K562 (cell line): ENCODE data around the gene CAVIN1. TPM values are rescaled to one million over a fixed set of nuclear protein-coding genes. Genes with fewer than 3 reads are reported as not detected.
A peak's percentile ranks its signal among the peaks of the same experiment; 100 is the strongest.

Experiments
- CREM ChIP-seq: IDR thresholded peaks from 2 replicates; pipeline ENCODE4 v1.6.1; 2014; ENCODE audit warnings: antibody characterized with exemption, low read depth
- JUND ChIP-seq, 2 experiments: IDR thresholded peaks; 2 replicates in 1 of 2; 3 replicates in 1 of 2; pipeline ENCODE4 v1.6.1; 2011; ENCODE audit warnings: borderline replicate concordance in 2 of 2, low read depth in 2 of 2, low read length in 2 of 2, improper control_type of control experiment in 1 of 2, missing biosample characterization in 1 of 2, missing genetic modification characterization in 1 of 2, missing genetic modification reagents in 1 of 2
- NRF1 ChIP-seq, 2 experiments: fragments of 450-650 bp; IDR thresholded peaks in 1 of 2; conservative IDR thresholded peaks in 1 of 2; 2 replicates each; pipeline ENCODE4 v1.6.1; 2014; ENCODE audit warnings: mild to moderate bottlenecking in 2 of 2
- PCBP2 ChIP-seq: fragments of 200-400 bp; formaldehyde crosslinking; IDR thresholded peaks from 2 replicates; pipeline ENCODE4 v1.6.1; 2018; ENCODE audit warnings: low read length, low read depth, mild to moderate bottlenecking, moderate library complexity; ENCODE audit not compliant: poor library complexity, severe bottlenecking
- RBBP5 ChIP-seq: fragments of 200-600 bp; sonication (generic); IDR thresholded peaks from 2 replicates; pipeline ENCODE4 v1.6.1; 2012; ENCODE audit warnings: borderline replicate concordance, mild to moderate bottlenecking, low read length, control low read depth, inconsistent platforms; ENCODE audit not compliant: insufficient read depth, poor library complexity, severe bottlenecking
- SMARCA4 ChIP-seq: fragments of 450-650 bp; IDR thresholded peaks from 2 replicates; pipeline ENCODE4 v1.6.1; 2016
- SRSF1 ChIP-seq: fragments of 200-400 bp; formaldehyde crosslinking; IDR thresholded peaks from 2 replicates; pipeline ENCODE4 v1.6.1; 2017; ENCODE audit warnings: mild to moderate bottlenecking, low read depth, low read length, moderate library complexity
- TGIF2 ChIP-seq: sonication (generic); formaldehyde crosslinking; IDR thresholded peaks from 2 replicates; pipeline ENCODE4 v1.8.1; 2022; ENCODE audit warnings: mild to moderate bottlenecking, missing genetic modification reagents, moderate library complexity
- ZBTB7A ChIP-seq: IDR thresholded peaks from 2 replicates; pipeline ENCODE4 v1.6.1; 2011; ENCODE audit warnings: low read depth, mild to moderate bottlenecking, low read length, moderate library complexity, borderline replicate concordance; ENCODE audit not compliant: control insufficient read depth
- polyA plus RNA-seq, 8 experiments: library from polyadenylated mRNA; depleted of rRNA in 4 of 8; stranded (reverse) in 5 of 8; unstranded in 3 of 8; fragments of >200 nt; fragmentation: Nextera tagmentation in 2 of 8; fragmentation: Illumina TruSeq in 1 of 8; extraction: Ambion mirVana in 2 of 8; extraction: Trizol in 1 of 8; gene quantifications; 2 replicates each; pipeline versions ENCODE4 v1.2.1 to v1.2.3, GENCODE V29; 2011 to 2014; ENCODE audit warnings: inconsistent platforms in 1 of 8, missing spikeins in 1 of 8
- total RNA-seq, 7 experiments: library from RNA; depleted of rRNA in 6 of 7; stranded (reverse); fragments of >200 nt in 6 of 7; fragmentation: Illumina TruSeq in 2 of 7; extraction: Trizol in 2 of 7; gene quantifications; 2 replicates each; pipeline versions ENCODE4 v1.2.1 to v1.2.3, GENCODE V29; 2011 to 2021; ENCODE audit warnings: low replicate concordance in 1 of 7
- TF ChIP-seq, protein P1 (sequence below), 3 experiments: IDR thresholded peaks in 2 of 3; conservative IDR thresholded peaks in 1 of 3; 2 replicates each; pipeline ENCODE4 v1.5.1; 2011 to 2012; ENCODE audit warnings: low read length in 3 of 3, mild to moderate bottlenecking in 3 of 3, control low read depth in 2 of 3, improper control_type of control experiment in 1 of 3, inconsistent platforms in 1 of 3, low read depth in 1 of 3, mixed read lengths in 1 of 3, moderate library complexity in 1 of 3; ENCODE audit not compliant: insufficient read depth in 2 of 3

The CAVIN1 gene
- total and polyA plus RNA-seq, 9 of the 15 experiments (the other 6 are each of a cell fraction or from before 2014, with no cell fraction given), result 6.8 to 162 (median 74.5) TPM

GRCh38 chr17:42422958-42423712 lies at the start of gene CAVIN1 (continued):
- TF ChIP-seq SMARCA4 (0 out of 2 replicates have a peak, but pooled peaks have one; percentile 9), JUND (IDR thresholded peaks at IDR 0.05; ENCODE audit: borderline replicate concordance, low read depth, low read length) (0 out of 2 replicates have a peak, but pooled peaks have one; percentile 5), JUND (tag; IDR thresholded peaks at IDR 0.05; ENCODE audit: borderline replicate concordance, low read depth, low read length) (no peak; the same call in 2 of the 3 replicates), ZBTB7A (peak; percentile 39; the same call in 1 of the 2 replicates), SRSF1 (no peak), NRF1 (conservative IDR thresholded peaks at IDR 0.05 in 1 of 2, IDR thresholded peaks at IDR 0.05 in 1 of 2) (peak; percentile 62 to 70), TGIF2 (CRISPR knock-in tag) (0 out of 2 replicates have a peak, but pooled peaks have one; percentile 31), PCBP2 (no peak), CREM (peak; percentile 45; the same call in 1 of the 2 replicates), RBBP5 (peak; percentile 58)
- TF ChIP-seq, protein P1, sequence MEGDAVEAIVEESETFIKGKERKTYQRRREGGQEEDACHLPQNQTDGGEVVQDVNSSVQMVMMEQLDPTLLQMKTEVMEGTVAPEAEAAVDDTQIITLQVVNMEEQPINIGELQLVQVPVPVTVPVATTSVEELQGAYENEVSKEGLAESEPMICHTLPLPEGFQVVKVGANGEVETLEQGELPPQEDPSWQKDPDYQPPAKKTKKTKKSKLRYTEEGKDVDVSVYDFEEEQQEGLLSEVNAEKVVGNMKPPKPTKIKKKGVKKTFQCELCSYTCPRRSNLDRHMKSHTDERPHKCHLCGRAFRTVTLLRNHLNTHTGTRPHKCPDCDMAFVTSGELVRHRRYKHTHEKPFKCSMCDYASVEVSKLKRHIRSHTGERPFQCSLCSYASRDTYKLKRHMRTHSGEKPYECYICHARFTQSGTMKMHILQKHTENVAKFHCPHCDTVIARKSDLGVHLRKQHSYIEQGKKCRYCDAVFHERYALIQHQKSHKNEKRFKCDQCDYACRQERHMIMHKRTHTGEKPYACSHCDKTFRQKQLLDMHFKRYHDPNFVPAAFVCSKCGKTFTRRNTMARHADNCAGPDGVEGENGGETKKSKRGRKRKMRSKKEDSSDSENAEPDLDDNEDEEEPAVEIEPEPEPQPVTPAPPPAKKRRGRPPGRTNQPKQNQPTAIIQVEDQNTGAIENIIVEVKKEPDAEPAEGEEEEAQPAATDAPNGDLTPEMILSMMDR (IDR thresholded peaks at IDR 0.05 in 2 of 3, conservative IDR thresholded peaks at IDR 0.05 in 1 of 3; ENCODE audit: insufficient read depth in 2 of 3, low read depth in 1 of 3, low read length in 3 of 3), result no peak
